Astrocyte of the spinal cord (primary cell): ENCODE results near the gene APBB1IP.

Experiments
- DNase-seq: peaks from one replicate; pipeline ENCODE4 v3.0.0; 2011; ENCODE audit warnings: low read depth, low spot score
- H3K4me3 ChIP-seq: 2 replicates; pipeline ENCODE4 v1.5.1; 2011; ENCODE audit warnings: low read depth, mild to moderate bottlenecking, low read length, moderate library complexity
- CTCF ChIP-seq: IDR thresholded peaks from 2 replicates; pipeline ENCODE4 v1.5.1; 2012; ENCODE audit warnings: low read depth, mild to moderate bottlenecking, low read length, inconsistent platforms
- in situ Hi-C: cut with HindIII; loops from 2 replicates; pipeline ENCODE4 v1.10.0; 2017; ENCODE audit warnings: low sequenced_read_pairs

Gene APBB1IP

GRCh38 chr10:26432938-26433337 is 5.2 kb upstream of the APBB1IP start:
- in situ Hi-C loops = no loop called here
- no peak for TF ChIP-seq CTCF
- DNase-seq = no peak

GRCh38 chr10:26435852-26436251 is 2.3 kb upstream of the APBB1IP start:
- TF ChIP-seq CTCF = no peak
- in situ Hi-C loops = no loop called here
- H3K4me3 ChIP-seq = no peak overlapping the region
- no peak for DNase-seq

More at GRCh38 chr10:26432938-26433337, 5.2 kb upstream of the APBB1IP start:
- no peak overlapping the region for H3K4me3 ChIP-seq

- TF ChIP-seq CTCF = no peak
- no peak for DNase-seq
- no peak overlapping the region for H3K4me3 ChIP-seq
- in situ Hi-C loops = no loop called here
Observed at GRCh38 chr10:26436848-26437247, 1.3 kb upstream of the APBB1IP start.

GRCh38 chr10:26438534-26439341 is 597 bp downstream of the APBB1IP start:
- in situ Hi-C loops = no loop called here
- DNase-seq = no peak
- H3K4me3 ChIP-seq = peak overlapping the region; percentile 22
- TF ChIP-seq CTCF = no peak

GRCh38 chr10:26439406-26440087 is 1.4 kb downstream of the APBB1IP start:
- no peak for TF ChIP-seq CTCF
- no peak overlapping the region for H3K4me3 ChIP-seq
- no peak for DNase-seq
- in situ Hi-C loops = no loop called here

- no peak for TF ChIP-seq CTCF
- in situ Hi-C loops = no loop called here
- H3K4me3 ChIP-seq = no peak overlapping the region
- no peak for DNase-seq
Observed at GRCh38 chr10:26440088-26440470, 1.9 kb downstream of the APBB1IP start.
